HG03432 (cell line): Measurements from ENCODE around the gene MED29.
"Not testable (repeated sequence)": the region's sequence is repeated elsewhere in the genome, so short reads cannot be mapped to it uniquely, and the experiment has no call there.

Experiments
- ATAC-seq: cut with Tn5 transposase; IDR thresholded peaks from one replicate; pipeline ENCODE4 v1.9.1; 2021; ENCODE audit warnings: mild to moderate bottlenecking, moderate library complexity; ENCODE audit not compliant: unreplicated experiment

The MED29 gene

GRCh38 chr19:39370735-39371134, 20.4 kb upstream of the MED29 start:
- ATAC-seq: no peak

GRCh38 chr19:39372047-39372802, 19.0 kb upstream of the MED29 start:
- ATAC-seq: no peak

- no peak for ATAC-seq
These were observed 18.2 kb upstream of the MED29 start for GRCh38 chr19:39372941-39373340.

GRCh38 chr19:39375929-39376328, 15.2 kb upstream of the MED29 start:
- ATAC-seq: no peak

- no peak for ATAC-seq
These were observed 13.5 kb upstream of the MED29 start for GRCh38 chr19:39377373-39378362.

GRCh38 chr19:39379366-39379765, 11.8 kb upstream of the MED29 start:
- not testable (repeated sequence) for ATAC-seq

- no peak for ATAC-seq
These were observed 11.2 kb upstream of the MED29 start for GRCh38 chr19:39379865-39380396.

- ATAC-seq: no peak
These were observed 10.4 kb upstream of the MED29 start for GRCh38 chr19:39380521-39381502.

GRCh38 chr19:39381910-39382611, 9.1 kb upstream of the MED29 start:
- no peak for ATAC-seq

GRCh38 chr19:39382991-39383828, 8.0 kb upstream of the MED29 start:
- ATAC-seq: no peak

GRCh38 chr19:39384839-39385568, 6.2 kb upstream of the MED29 start:
- ATAC-seq: no peak

GRCh38 chr19:39385629-39386411, 5.4 kb upstream of the MED29 start:
- no peak for ATAC-seq

GRCh38 chr19:39386557-39386956, 4.6 kb upstream of the MED29 start:
- ATAC-seq: no peak

GRCh38 chr19:39388657-39389056, 2.5 kb upstream of the MED29 start:
- no peak for ATAC-seq

- no peak for ATAC-seq
These were observed 1.4 kb upstream of the MED29 start for GRCh38 chr19:39389631-39390414.

GRCh38 chr19:39390451-39390750, 777 bp upstream of the MED29 start:
- no peak for ATAC-seq
